A673 (cell line): ENCODE measurements around the gene ITSN1. TPM values are rescaled to one million over a fixed set of nuclear protein-coding genes. Genes with fewer than 3 reads are reported as not detected.

Experiments
- BruUV-seq: library from RNA; stranded (reverse); fragments of 400-500 nt; replicated peaks from 2 replicates; lab custom pipeline; 2021; lab: Mats Ljungman, UMichigan
- CTCF ChIA-PET: fragments of 300-600 bp; sonication (Branson Sonifier 250); formaldehyde crosslinking; loops from one replicate; lab custom pipeline; 2022; ENCODE audit warnings: antibody characterized with exemption; lab: Charles Lee
- POLR2A ChIA-PET: fragments of 300-600 bp; sonication (Branson Sonifier 250); formaldehyde crosslinking; loops from one replicate; lab custom pipeline; 2022; ENCODE audit warnings: antibody characterized with exemption; ENCODE audit not compliant: low non-redundant PET; lab: Charles Lee
- DNase-seq: peaks from one replicate; pipeline ENCODE4 v3.0.0-alpha.2; 2015; ENCODE audit warnings: low spot score
- H3K27ac ChIP-seq: fragments of 200-600 bp; sonication (generic); 2 replicates; pipeline ENCODE4 v1.5.1; 2016; ENCODE audit warnings: mixed run types, low read depth, mild to moderate bottlenecking, mixed read lengths, antibody characterized with exemption, low read length; ENCODE audit not compliant: poor library complexity, severe bottlenecking
- H3K27me3 ChIP-seq: fragments of 200-600 bp; sonication (generic); replicated peaks from 2 replicates; pipeline ENCODE4 v1.6.1; 2017; ENCODE audit warnings: mixed run types, low read depth, mild to moderate bottlenecking, mixed read lengths, antibody characterized with exemption, low read length; ENCODE audit not compliant: insufficient read depth, poor library complexity
- H3K36me3 ChIP-seq: fragments of 200-600 bp; sonication (generic); 2 replicates; pipeline ENCODE4 v1.6.1; 2016; ENCODE audit warnings: mixed run types, mild to moderate bottlenecking, mixed read lengths, antibody characterized with exemption, low read length; ENCODE audit not compliant: insufficient read depth, poor library complexity, severe bottlenecking
- H3K4me1 ChIP-seq: fragments of 200-600 bp; sonication (generic); 2 replicates; pipeline ENCODE4 v1.6.1; 2017; ENCODE audit warnings: mixed run types, mild to moderate bottlenecking, mixed read lengths, antibody characterized with exemption, low read length; ENCODE audit not compliant: insufficient read depth, poor library complexity, severe bottlenecking
- H3K4me3 ChIP-seq: fragments of 200-600 bp; sonication (generic); 2 replicates; pipeline ENCODE4 v1.5.1; 2016; ENCODE audit warnings: low read depth, mixed run types, mild to moderate bottlenecking, mixed read lengths, low read length; ENCODE audit not compliant: poor library complexity, severe bottlenecking
- H3K9me3 ChIP-seq: fragments of 200-600 bp; sonication (generic); 2 replicates; pipeline ENCODE4 v1.6.1; 2016; ENCODE audit warnings: mixed run types, low read depth, mild to moderate bottlenecking, mixed read lengths, antibody characterized with exemption, low read length; ENCODE audit not compliant: poor library complexity, severe bottlenecking
- EZH2 ChIP-seq: fragments of 200-600 bp; sonication (generic); IDR thresholded peaks from 2 replicates; pipeline ENCODE4 v1.6.1; 2017; ENCODE audit warnings: borderline replicate concordance, low read depth, mild to moderate bottlenecking, mixed read lengths, antibody characterized with exemption, low read length; ENCODE audit not compliant: poor library complexity, severe bottlenecking
- intact Hi-C: fragments of 100-400 bp; cut with micrococcal nuclease; formaldehyde crosslinking; loops from one replicate; pipeline ENCODE4 v1.10.0; 2022; ENCODE audit not compliant: unreplicated experiment
- total RNA-seq: library from RNA; stranded (reverse); gene quantifications from 2 replicates; pipeline ENCODE4 v1.2.3, GENCODE V29; 2021
- TF ChIP-seq, protein P1 (sequence below): fragments of 300-800, 200-600 bp; sonication (generic); conservative IDR thresholded peaks from 2 replicates; pipeline ENCODE4 v1.5.1; 2017; ENCODE audit warnings: low read depth, mild to moderate bottlenecking, antibody characterized with exemption, low read length, moderate library complexity, mixed read lengths

Gene ITSN1
- total RNA-seq, 1 experiment from 2014 or later: 54.2 TPM

- TF ChIP-seq EZH2: no peak
- TF ChIP-seq, protein P1, sequence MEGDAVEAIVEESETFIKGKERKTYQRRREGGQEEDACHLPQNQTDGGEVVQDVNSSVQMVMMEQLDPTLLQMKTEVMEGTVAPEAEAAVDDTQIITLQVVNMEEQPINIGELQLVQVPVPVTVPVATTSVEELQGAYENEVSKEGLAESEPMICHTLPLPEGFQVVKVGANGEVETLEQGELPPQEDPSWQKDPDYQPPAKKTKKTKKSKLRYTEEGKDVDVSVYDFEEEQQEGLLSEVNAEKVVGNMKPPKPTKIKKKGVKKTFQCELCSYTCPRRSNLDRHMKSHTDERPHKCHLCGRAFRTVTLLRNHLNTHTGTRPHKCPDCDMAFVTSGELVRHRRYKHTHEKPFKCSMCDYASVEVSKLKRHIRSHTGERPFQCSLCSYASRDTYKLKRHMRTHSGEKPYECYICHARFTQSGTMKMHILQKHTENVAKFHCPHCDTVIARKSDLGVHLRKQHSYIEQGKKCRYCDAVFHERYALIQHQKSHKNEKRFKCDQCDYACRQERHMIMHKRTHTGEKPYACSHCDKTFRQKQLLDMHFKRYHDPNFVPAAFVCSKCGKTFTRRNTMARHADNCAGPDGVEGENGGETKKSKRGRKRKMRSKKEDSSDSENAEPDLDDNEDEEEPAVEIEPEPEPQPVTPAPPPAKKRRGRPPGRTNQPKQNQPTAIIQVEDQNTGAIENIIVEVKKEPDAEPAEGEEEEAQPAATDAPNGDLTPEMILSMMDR: no peak
- no peak for DNase-seq
- CTCF ChIA-PET: no interaction called here
- Histone ChIP-seq H3K27ac (no peak overlapping the region), H3K36me3 (no peaks in the 10 kb centered on the region), H3K27me3 (no peaks in the 10 kb centered on the region), H3K4me3 (no peak overlapping the region), H3K4me1 (peaks cover 4% of the 10 kb centered on the region), H3K9me3 (no peaks in the 10 kb centered on the region)
- POLR2A ChIA-PET: no interaction called here
- intact Hi-C loops: no loop called here
- no TSS peak for BruUV-seq
Observed at GRCh38 chr21:33695813-33696212, 53.5 kb downstream of the ITSN1 start.

- Histone ChIP-seq H3K4me1 (peaks cover 4% of the 10 kb centered on the region), H3K27me3 (no peaks in the 10 kb centered on the region), H3K36me3 (no peaks in the 10 kb centered on the region), H3K9me3 (no peaks in the 10 kb centered on the region), H3K4me3 (no peak overlapping the region), H3K27ac (no peak overlapping the region)
- POLR2A ChIA-PET: interaction anchor here (1.1 kb wide), 1 partner anchor 11 kb away, joined by 3 read pairs; no protein-coding TSS in a partner anchor
- TF ChIP-seq, protein P1: no peak
- TF ChIP-seq EZH2: no peak
- CTCF ChIA-PET: no interaction called here
- DNase-seq: no peak
- no TSS peak for BruUV-seq
- intact Hi-C loops: no loop called here
Observed at GRCh38 chr21:33696465-33696864, 54.2 kb downstream of the ITSN1 start.

GRCh38 chr21:33698087-33698860 lies 56.0 kb downstream of the ITSN1 start:
- intact Hi-C loops: no loop called here
- CTCF ChIA-PET: no interaction called here

More at GRCh38 chr21:33698087-33698860, 56.0 kb downstream of the ITSN1 start:
- TF ChIP-seq, protein P1: no peak
- TF ChIP-seq EZH2: no peak
- POLR2A ChIA-PET: no interaction called here
- H3K4me1 ChIP-seq: peaks cover 4% of the 10 kb centered on the region
- no peak overlapping the region for H3K4me3 ChIP-seq
- DNase-seq: no peak
- no TSS peak for BruUV-seq
- no peaks in the 10 kb centered on the region for H3K27me3 ChIP-seq
- no peaks in the 10 kb centered on the region for H3K9me3 ChIP-seq
- H3K36me3 ChIP-seq: no peaks in the 10 kb centered on the region
- no peak overlapping the region for H3K27ac ChIP-seq
